Fibroblast of lung (primary cell): ENCODE results near the gene CAMTA1. TPM values are rescaled to one million over a fixed set of nuclear protein-coding genes. Genes with fewer than 3 reads are reported as not detected.

Experiments
- DNase-seq, 2 donors: peaks; one replicate each; pipeline versions ENCODE4 v3.0.0 to v3.0.0-alpha.2; 2010; ENCODE audit warnings: low read depth in 2 of 2
- H2AFZ ChIP-seq: 2 replicates; pipeline ENCODE4 v1.5.1; 2012; ENCODE audit warnings: low read length, control low read depth, inconsistent platforms
- H3K27ac ChIP-seq: 2 replicates; pipeline ENCODE4 v1.5.1; 2011; ENCODE audit warnings: low read length, control low read depth; ENCODE audit not compliant: insufficient read depth
- H3K27me3 ChIP-seq: 2 replicates; pipeline ENCODE4 v1.5.1; 2011; ENCODE audit warnings: mild to moderate bottlenecking, low read length; ENCODE audit not compliant: control insufficient read depth, insufficient read depth
- H3K36me3 ChIP-seq: 2 replicates; pipeline ENCODE4 v1.5.1; 2011; ENCODE audit warnings: low read length; ENCODE audit not compliant: control insufficient read depth, insufficient read depth
- H3K4me1 ChIP-seq: 2 replicates; pipeline ENCODE4 v1.5.1; 2011; ENCODE audit warnings: low read length; ENCODE audit not compliant: control insufficient read depth, insufficient read depth; ENCODE audit errors: extremely low read depth
- H3K4me2 ChIP-seq: 2 replicates; pipeline ENCODE4 v1.5.1; 2011; ENCODE audit warnings: low read length, control low read depth; ENCODE audit not compliant: insufficient read depth; ENCODE audit errors: extremely low read depth
- H3K4me3 ChIP-seq, 4 experiments: fragments of 200-600 bp in 1 of 4; sonication (generic) in 1 of 4; replicated peaks in 1 of 4; 2 replicates each; pipeline ENCODE4 v1.5.1; 2011 to 2016; ENCODE audit warnings: low read length in 4 of 4, low read depth in 3 of 4, mild to moderate bottlenecking in 3 of 4, control low read depth in 2 of 4, inconsistent platforms in 1 of 4, mixed read lengths in 1 of 4; ENCODE audit not compliant: insufficient read depth in 1 of 4; ENCODE audit errors: control extremely low read depth in 1 of 4
- H3K79me2 ChIP-seq: 2 replicates; pipeline ENCODE4 v1.5.1; 2012; ENCODE audit warnings: mild to moderate bottlenecking, low read length, inconsistent platforms; ENCODE audit not compliant: control insufficient read depth, insufficient read depth
- H3K9ac ChIP-seq: 2 replicates; pipeline ENCODE4 v1.5.1; 2011; ENCODE audit warnings: mild to moderate bottlenecking, low read length, control low read depth; ENCODE audit not compliant: insufficient read depth
- H3K9me3 ChIP-seq: 2 replicates; pipeline ENCODE4 v1.5.1; 2012; ENCODE audit warnings: low read depth, low read length; ENCODE audit not compliant: control insufficient read depth, insufficient read depth
- H4K20me1 ChIP-seq: 2 replicates; pipeline ENCODE4 v1.5.1; 2011; ENCODE audit warnings: low read length; ENCODE audit not compliant: control insufficient read depth, insufficient read depth; ENCODE audit errors: extremely low read depth
- EZH2 ChIP-seq: IDR thresholded peaks from 2 replicates; pipeline ENCODE4 v1.5.1; 2012; ENCODE audit warnings: low read length, control low read depth, mild to moderate bottlenecking; ENCODE audit errors: missing control alignments
- polyA plus RNA-seq, 2 donors: library from polyadenylated mRNA; depleted of rRNA in 1 of 2; stranded (reverse) in 1 of 2; unstranded in 1 of 2; fragments of >200 nt; gene quantifications; 2 replicates each; pipeline ENCODE4 v1.2.1, GENCODE V29; 2011 to 2012; ENCODE audit warnings: missing spikeins in 1 of 2
- total RNA-seq: library from RNA; depleted of rRNA; stranded (reverse); fragments of >200 nt; gene quantifications from 2 replicates; pipeline ENCODE4 v1.2.1, GENCODE V29; 2014
- TF ChIP-seq, protein P1 (sequence below), 2 donors: IDR thresholded peaks in 1 of 2; conservative IDR thresholded peaks in 1 of 2; 1 replicate in 1 of 2; 2 replicates in 1 of 2; pipeline ENCODE4 v1.5.1; 2011 to 2012; ENCODE audit warnings: low read length in 2 of 2, control low read depth in 1 of 2, inconsistent platforms in 1 of 2, low read depth in 1 of 2, mild to moderate bottlenecking in 1 of 2

CAMTA1 gene
- total and polyA plus RNA-seq, 2 donors (not counting 1 experiment from before 2014, with no cell fraction given) = 47.6 to 86.0 TPM

GRCh38 chr1:7298749-7299151 is 513.5 kb downstream of the CAMTA1 start:
- peak overlapping the region; percentile 98 for H3K27ac ChIP-seq
- no peaks in the 10 kb centered on the region for H3K79me2 ChIP-seq
- no peaks in the 10 kb centered on the region for H3K27me3 ChIP-seq
- H3K9ac ChIP-seq = peak overlapping the region; percentile 1
- H3K4me3 ChIP-seq = peak overlapping the region in 1 of 4 experiments; percentile 20
- no peaks in the 10 kb centered on the region for H3K9me3 ChIP-seq
- no peaks in the 10 kb centered on the region for H3K36me3 ChIP-seq
- DNase-seq = peak; percentile 75 to 79
- H3K4me2 ChIP-seq = peak overlapping the region; percentile 74
- H4K20me1 ChIP-seq = no peaks in the 10 kb centered on the region
- peaks cover 32% of the 10 kb centered on the region for H3K4me1 ChIP-seq
- TF ChIP-seq EZH2 = no peak
- TF ChIP-seq, protein P1, sequence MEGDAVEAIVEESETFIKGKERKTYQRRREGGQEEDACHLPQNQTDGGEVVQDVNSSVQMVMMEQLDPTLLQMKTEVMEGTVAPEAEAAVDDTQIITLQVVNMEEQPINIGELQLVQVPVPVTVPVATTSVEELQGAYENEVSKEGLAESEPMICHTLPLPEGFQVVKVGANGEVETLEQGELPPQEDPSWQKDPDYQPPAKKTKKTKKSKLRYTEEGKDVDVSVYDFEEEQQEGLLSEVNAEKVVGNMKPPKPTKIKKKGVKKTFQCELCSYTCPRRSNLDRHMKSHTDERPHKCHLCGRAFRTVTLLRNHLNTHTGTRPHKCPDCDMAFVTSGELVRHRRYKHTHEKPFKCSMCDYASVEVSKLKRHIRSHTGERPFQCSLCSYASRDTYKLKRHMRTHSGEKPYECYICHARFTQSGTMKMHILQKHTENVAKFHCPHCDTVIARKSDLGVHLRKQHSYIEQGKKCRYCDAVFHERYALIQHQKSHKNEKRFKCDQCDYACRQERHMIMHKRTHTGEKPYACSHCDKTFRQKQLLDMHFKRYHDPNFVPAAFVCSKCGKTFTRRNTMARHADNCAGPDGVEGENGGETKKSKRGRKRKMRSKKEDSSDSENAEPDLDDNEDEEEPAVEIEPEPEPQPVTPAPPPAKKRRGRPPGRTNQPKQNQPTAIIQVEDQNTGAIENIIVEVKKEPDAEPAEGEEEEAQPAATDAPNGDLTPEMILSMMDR (conservative IDR thresholded peaks at IDR 0.05 in 1 of 2, IDR thresholded peaks at IDR 0.05 in 1 of 2; ENCODE audit: low read depth in 1 of 2, low read length in 2 of 2) = no peak
- no peak overlapping the region for H2AFZ ChIP-seq

DNA sequence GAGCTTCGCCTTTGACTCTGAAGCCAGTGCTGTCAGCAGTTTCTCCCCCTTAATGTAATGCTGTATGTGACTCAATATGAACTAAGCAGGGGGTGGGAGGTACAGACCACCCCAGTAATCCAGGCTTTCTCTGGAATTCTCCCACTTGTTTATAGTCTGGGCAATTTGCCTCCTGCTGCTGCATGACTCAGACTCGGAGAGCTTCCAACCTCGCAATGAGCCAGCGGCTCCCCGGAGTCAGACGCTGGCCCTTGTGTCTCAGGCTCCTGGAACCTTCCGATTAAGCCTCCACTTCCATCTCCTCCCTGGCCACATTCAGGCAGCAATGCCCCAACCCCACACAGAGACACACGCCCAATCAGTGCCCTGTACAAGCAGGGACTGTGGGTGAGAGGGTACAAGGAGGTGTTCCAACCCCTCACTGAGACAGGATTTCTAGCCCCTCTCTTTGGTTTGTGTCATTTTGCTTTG is 514.1 kb downstream of the CAMTA1 start:
- H3K79me2 ChIP-seq = no peaks in the 10 kb centered on the region
- peak overlapping the region in 2 of 4 experiments; percentile 36 to 37 for H3K4me3 ChIP-seq
- no peaks in the 10 kb centered on the region for H3K27me3 ChIP-seq
- H3K9ac ChIP-seq = peak overlapping the region; percentile 60
- H3K4me2 ChIP-seq = peak overlapping the region; percentile 74
- peak; percentile 98 to 99 for DNase-seq
- no peaks in the 10 kb centered on the region for H3K36me3 ChIP-seq
- H2AFZ ChIP-seq = no peak overlapping the region
- no peaks in the 10 kb centered on the region for H4K20me1 ChIP-seq
- H3K27ac ChIP-seq = peak overlapping the region; percentile 98
- peaks cover 32% of the 10 kb centered on the region for H3K4me1 ChIP-seq
- H3K9me3 ChIP-seq = no peaks in the 10 kb centered on the region
- TF ChIP-seq, protein P1 (conservative IDR thresholded peaks at IDR 0.05 in 1 of 2, IDR thresholded peaks at IDR 0.05 in 1 of 2; ENCODE audit: low read depth in 1 of 2, low read length in 2 of 2) = no peak
- no peak for TF ChIP-seq EZH2

DNA sequence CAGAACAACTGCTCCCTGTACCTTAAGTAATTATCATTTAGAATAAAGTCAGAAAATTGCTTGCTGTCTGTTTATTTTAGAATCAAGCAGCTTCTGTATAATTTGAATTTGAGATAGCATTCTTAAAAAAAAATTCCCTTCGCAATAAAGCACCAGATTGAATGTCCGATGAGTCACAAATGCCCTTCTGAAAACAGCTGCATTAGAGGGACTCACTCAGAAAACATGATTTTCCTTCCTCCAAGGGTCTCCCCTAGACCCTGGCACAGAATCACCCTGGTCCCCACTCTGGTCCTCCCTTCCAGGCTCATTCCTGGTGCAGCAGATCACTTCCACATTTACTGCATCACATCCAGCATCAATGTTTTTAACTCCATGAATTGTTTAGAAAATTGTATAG is 514.7 kb downstream of the CAMTA1 start:
- H3K9me3 ChIP-seq = no peaks in the 10 kb centered on the region

More for the DNA sequence above, 514.7 kb downstream of the CAMTA1 start:
- Histone ChIP-seq H3K36me3 (no peaks in the 10 kb centered on the region), H3K4me2 (peak overlapping the region; percentile 73), H3K27ac (peak overlapping the region; percentile 98), H3K9ac (peak overlapping the region; percentile 60), H3K4me3 (peak overlapping the region in 1 of 4 experiments; percentile 4), H3K79me2 (no peaks in the 10 kb centered on the region), H2AFZ (no peak overlapping the region), H3K27me3 (no peaks in the 10 kb centered on the region), H3K4me1 (peaks cover 32% of the 10 kb centered on the region), H4K20me1 (no peaks in the 10 kb centered on the region)
- DNase-seq = peak; percentile 87 to 90
- no peak for TF ChIP-seq EZH2
- TF ChIP-seq, protein P1 (conservative IDR thresholded peaks at IDR 0.05 in 1 of 2, IDR thresholded peaks at IDR 0.05 in 1 of 2; ENCODE audit: low read depth in 1 of 2, low read length in 2 of 2) = no peak
